ENCODE results near the gene MRPL43. TPM values are rescaled to one million over a fixed set of nuclear protein-coding genes. Genes with fewer than 3 reads are reported as not detected.

Gene MRPL43
- total RNA-seq, 1 experiment from 2014 or later: 46.3 TPM

DNA sequence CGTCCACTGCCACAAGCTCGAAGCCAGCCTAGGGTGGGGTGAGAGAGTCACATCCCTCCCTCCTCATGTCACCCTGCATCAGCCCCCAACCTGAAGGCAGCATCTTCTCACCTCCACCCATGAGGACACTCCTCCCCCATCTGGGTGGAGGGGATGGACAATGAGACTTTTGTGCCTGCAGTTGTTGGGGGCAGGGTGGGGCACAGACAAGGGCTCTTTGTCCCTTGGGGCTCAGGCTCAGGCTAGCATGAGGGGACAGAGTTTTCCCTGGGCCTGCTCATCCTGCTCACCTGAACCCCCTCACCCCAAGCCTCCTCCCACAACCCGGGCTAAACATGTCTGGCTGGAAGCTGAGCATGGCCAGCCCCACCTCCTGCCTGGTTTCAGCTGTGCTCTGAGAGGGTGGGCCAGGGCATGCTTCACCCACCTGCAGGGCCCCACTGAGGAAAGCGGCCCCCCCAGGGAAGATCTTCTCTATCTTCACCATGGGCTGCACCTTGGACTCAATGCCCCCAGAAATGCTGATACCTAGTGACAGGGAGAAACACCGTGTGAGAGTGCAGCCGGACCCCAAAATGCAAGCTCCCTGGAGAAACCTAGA is 21.6 kb upstream of the MRPL43 start:
- in situ Hi-C loops (cut with HindIII; ENCODE audit: low pct_unique_long_range_greater_than_20kb, low sequenced_read_pairs): no loop called here
- DNase-seq (ENCODE audit: low read depth, low spot score): peak; percentile 75

DNA sequence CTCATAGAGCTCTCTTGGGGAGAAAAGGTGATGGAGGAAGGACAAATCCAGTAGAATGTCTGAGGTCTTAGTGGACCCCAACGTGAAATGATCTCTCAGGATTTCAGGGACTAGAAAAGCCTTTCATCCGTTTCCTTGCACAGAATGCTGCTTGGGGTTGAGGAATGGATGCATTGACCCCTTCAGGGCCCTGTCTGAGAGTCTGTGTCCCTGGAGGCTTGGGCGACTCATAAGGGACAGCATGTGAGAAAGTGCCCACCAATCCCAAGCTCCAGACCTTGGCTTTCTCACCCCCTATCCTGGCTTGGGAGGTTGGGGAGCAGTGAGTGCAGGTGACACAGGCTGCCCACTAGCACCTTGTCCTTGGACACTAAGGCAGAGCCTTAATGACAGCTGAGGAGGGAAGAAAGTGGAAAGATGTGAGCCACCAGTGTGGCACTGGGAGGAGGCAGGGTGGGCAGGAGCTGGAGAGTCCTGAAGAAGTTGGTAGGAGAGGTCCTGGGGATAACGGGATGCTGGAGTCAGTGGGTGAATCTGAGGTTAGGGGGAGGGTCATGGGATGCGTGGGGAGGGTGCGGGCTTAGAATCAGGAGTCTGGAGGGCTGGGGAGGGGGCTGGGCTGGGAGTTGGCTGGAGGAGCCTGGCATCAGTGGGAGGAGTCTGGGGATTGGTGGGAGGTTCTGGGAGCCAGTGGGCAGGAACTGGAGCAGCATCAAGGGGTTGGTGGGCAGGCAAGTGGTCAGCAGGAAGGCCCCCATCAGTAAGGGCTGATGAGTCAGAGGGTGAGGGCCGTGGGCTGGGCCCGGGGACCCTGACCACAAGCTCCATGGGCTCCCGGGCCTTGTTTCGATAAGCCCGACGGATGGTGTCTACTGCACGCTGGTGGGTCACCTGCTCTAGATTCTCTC is 20.9 kb upstream of the MRPL43 start:
- in situ Hi-C loops (cut with HindIII; ENCODE audit: low pct_unique_long_range_greater_than_20kb, low sequenced_read_pairs): no loop called here
- DNase-seq (ENCODE audit: low read depth, low spot score): no peak

DNA sequence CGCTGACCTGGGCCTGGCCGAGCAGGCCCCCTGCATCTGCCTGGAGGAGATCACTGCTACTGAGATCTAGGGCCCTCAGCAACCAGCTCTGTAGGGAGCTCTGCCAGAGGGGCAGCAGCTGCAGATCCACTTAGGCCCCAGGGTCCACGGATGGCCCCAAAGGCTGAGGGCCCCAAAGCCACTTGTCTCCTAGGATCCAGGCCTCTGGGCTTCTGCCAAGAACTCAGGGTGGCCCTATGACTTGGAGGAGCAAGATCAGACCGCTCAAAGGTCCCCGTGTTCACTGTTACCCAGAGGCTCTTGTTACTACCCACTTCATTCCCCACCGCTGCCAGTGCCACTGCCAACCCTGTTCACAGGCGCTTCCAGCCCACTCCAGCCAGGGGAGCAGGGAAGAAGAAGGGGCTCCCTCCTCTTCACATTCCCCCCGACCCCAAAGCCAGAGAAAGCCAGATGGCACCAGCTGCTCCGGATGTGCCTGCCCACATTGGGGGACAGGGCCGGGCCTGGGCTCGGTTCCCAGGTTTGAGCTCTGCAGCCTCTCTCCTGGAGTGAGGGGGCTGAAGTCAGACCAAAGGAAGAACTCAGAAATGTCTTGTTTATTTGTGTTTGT is 19.9 kb upstream of the MRPL43 start:
- in situ Hi-C loops (cut with HindIII; ENCODE audit: low pct_unique_long_range_greater_than_20kb, low sequenced_read_pairs): no loop called here

DNA sequence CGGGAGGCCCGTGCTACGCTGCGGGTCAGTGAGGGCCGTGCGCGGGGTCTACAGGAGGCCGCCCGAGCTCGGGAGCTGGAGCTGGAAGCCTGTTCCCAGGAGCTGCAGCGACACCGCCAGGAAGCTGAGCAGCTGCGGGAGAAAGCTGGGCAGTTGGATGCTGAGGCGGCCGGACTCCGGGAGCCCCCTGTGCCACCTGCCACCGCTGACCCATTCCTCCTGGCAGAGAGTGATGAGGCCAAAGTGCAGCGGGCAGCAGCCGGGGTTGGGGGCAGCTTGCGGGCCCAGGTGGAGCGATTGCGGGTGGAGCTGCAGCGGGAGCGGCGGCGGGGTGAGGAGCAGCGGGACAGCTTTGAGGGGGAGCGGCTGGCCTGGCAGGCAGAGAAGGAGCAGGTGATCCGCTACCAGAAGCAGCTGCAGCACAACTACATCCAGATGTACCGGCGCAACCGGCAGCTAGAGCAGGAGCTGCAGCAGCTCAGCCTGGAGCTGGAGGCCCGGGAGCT is 19.3 kb upstream of the MRPL43 start:
- in situ Hi-C loops (cut with HindIII; ENCODE audit: low pct_unique_long_range_greater_than_20kb, low sequenced_read_pairs): no loop called here
- DNase-seq (ENCODE audit: low read depth, low spot score): no peak

More for the DNA sequence above, 19.9 kb upstream of the MRPL43 start:
- DNase-seq (ENCODE audit: low read depth, low spot score): no peak

DNA sequence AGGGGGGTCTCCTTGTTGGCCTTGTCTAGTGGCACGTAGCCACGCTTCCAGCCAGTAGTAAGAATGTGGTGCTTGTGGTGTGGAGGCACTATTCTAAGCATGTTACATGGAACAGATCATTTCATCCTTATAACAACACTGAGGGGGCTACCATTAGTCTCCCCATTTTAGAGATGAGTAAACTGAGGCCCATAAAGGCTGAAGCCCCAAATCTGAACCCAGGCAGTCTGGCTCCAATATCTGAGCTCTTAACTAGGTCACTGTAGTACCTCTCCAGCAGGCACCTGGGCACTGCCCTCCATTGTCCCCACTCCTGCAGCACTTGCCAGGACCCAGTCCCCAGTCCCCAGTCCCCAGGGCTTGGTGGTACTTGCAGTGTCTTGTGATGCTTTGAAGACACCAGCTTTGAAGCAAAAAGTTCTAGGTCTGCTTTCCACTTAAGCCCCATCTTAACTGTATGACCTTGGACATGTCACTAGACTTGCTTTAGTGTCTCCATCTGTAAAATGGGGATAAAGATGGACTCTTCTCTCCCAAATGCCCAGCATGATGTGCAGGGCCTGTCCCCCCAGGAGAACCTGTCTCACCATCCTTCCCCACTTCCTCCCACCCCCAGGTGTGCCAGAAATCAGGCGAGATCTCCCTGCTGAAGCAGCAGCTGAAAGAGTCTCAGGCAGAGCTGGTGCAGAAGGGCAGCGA is 18.7 kb upstream of the MRPL43 start:
- in situ Hi-C loops (cut with HindIII; ENCODE audit: low pct_unique_long_range_greater_than_20kb, low sequenced_read_pairs): no loop called here
- no peak for DNase-seq (ENCODE audit: low read depth, low spot score)

DNA sequence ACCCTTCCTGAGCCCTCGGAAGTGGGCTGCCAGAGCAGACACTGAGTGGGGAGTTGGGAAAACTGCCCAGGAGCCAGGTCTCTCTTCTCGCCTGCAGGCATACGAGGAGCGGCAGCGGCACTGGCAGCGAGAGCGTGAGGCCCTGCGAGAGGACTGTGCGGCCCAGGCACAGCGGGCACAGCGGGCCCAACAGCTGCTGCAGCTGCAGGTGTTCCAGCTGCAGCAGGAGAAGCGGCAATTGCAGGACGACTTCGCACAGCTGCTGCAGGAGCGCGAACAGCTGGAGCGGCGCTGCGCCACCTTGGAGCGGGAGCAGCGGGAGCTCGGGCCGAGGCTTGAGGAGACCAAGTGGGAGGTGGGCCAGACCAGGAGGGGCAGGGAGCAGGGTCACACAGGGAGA is 18.1 kb upstream of the MRPL43 start:
- in situ Hi-C loops (cut with HindIII; ENCODE audit: low pct_unique_long_range_greater_than_20kb, low sequenced_read_pairs): no loop called here

DNA sequence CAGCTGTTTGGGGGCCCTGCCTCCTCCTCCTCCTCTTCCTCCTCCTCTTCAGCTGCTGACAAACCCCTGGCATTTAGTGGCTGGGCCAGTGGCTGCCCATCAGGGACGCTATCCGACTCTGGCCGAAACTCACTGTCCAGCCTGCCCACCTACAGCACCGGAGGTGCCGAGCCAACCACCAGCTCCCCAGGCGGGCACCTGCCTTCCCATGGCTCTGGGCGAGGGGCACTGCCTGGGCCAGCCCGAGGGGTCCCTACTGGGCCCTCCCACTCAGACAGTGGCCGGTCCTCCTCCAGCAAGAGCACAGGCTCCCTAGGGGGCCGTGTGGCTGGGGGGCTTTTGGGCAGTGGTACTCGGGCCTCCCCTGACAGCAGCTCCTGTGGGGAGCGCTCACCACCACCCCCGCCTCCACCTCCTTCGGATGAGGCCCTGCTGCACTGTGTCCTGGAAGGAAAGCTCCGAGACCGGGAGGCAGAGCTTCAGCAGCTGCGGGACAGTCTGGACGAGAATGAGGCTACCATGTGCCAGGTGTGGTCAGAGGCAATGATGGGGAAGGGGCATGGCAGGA is 16.4 kb upstream of the MRPL43 start:
- in situ Hi-C loops (cut with HindIII; ENCODE audit: low pct_unique_long_range_greater_than_20kb, low sequenced_read_pairs): no loop called here
- DNase-seq (ENCODE audit: low read depth, low spot score): no peak

More for the DNA sequence above, 18.1 kb upstream of the MRPL43 start:
- no peak for DNase-seq (ENCODE audit: low read depth, low spot score)

DNA sequence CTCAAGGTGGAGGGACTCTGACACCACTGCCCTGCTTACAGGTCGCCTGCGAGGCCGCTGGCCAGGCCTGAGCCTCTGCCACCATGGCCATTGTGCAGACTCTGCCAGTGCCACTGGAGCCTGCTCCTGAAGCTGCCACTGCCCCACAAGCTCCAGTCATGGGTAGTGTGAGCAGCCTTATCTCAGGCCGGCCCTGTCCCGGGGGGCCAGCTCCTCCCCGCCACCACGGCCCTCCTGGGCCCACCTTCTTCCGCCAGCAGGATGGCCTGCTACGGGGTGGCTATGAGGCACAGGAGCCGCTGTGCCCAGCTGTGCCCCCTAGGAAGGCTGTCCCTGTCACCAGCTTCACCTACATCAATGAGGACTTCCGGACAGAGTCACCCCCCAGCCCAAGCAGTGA is 15.2 kb upstream of the MRPL43 start:
- in situ Hi-C loops (cut with HindIII; ENCODE audit: low pct_unique_long_range_greater_than_20kb, low sequenced_read_pairs): no loop called here
- no peak for DNase-seq (ENCODE audit: low read depth, low spot score)

DNA sequence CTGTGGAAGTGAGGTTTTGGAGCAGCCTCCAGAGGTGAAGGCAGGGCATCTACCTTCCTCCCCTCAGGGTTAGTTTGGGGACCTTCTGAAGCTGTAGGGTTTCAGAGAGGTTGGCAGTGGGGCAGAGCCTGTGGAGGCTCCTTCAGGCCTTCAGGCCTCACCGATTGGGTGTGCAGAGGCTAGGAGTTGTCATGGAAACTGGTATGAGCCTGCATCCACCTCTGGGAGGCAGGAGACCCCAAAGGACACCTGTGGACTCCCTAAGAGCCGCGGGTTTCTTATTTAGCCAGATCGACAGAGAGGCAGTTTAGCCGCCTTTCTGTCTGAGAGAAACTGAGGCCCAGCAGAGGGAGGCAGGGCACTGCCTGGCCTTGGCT is 14.3 kb upstream of the MRPL43 start:
- DNase-seq (ENCODE audit: low read depth, low spot score): no peak
- in situ Hi-C loops (cut with HindIII; ENCODE audit: low pct_unique_long_range_greater_than_20kb, low sequenced_read_pairs): no loop called here

DNA sequence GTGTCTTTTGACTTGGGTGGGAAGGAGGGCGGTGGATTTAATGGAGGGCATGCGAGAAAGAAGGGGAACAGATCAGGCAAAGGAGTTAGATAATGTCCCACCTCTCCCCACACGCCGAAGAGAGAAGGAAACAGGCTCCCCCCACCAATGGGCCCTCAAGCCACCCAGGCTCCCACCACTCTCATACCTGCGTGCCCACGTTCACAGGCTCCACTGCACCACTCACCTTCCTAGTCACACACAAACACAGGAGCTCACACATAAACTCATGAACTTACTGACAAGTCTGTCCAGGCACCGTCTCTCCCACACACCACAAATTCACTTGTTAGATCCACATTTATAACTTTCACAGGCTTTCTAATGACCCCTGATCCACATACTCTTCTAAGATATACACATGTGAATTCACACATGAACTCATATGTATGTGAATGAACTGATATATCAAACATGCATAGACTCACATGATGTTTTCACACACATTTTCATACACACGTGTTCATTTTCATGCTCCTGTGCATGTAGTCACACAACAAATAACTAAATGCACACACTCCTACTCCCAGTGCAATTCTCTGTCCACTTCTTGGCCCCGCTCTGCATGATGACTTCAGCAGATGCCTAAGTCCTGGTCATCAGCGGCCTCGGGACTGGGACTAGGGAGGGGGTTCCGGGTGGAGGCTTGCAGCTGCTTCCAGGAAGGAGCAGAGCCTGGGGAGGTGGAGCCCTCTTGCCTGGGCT is 13.8 kb upstream of the MRPL43 start:
- DNase-seq (ENCODE audit: low read depth, low spot score): no peak
- in situ Hi-C loops (cut with HindIII; ENCODE audit: low pct_unique_long_range_greater_than_20kb, low sequenced_read_pairs): no loop called here

DNA sequence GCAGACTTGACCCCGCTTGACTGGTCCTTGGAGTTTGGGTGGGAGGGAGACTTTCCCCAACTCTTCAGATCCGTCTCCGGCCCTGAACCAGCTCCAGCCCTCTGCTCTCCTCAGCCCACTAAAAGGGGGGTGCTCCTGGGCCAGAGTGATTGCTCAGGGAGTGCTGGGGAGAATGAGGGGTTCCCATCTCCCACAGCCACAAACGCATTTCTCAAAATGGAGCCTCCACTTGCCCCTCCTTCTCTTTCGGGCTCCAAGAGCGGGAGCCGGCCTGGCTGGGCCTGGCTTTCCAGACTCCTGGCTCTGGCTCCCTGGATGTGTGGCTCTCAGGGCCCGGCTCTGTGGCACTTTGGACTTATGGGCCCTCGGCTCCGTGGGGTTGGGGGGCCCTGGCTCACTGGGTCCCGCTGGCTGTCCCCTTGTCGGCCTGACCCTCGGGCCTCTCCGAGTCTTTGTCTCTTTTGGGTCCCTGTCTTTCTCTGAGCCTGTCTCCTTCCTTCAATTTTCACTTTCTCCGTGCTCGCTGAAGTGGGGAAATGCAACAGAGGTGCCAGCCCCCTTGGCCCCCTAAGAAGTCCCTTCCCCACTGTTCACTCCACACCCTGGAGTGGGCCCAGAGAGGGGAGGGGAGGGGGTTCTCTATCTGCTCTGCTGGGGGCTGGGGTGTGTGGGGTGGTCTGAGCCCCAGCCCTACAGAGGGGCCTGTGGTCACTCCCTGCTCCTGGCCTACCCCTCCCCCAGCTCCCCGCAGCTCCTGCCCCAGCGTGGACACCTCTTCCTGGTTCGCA is 13.0 kb upstream of the MRPL43 start:
- in situ Hi-C loops (cut with HindIII; ENCODE audit: low pct_unique_long_range_greater_than_20kb, low sequenced_read_pairs): no loop called here

DNA sequence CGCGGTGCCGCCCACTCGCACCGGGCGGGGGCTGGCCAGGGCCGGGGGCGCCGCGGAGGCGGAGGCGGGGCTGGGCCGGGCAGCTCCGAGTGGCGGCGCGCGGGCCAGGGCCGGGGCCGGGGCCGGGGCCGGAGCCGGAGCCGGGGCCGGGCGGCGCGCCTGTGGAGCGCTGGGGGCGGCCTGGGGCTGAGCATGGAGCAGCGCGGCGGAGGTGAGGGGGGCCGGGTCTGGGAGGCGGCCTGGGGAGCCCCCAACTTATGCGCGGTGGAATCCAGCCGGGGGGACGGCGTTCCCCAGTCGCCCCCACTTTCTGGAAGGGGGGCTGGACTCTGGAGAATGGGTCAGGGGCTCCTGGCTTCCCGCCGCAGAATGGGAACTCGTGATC is 12.4 kb upstream of the MRPL43 start, which contains the start of gene LZTS2:
LZTS2 (plus strand) TSS at position 67 of the 385 bp plus-strand sequence. CDS start 2,731 bp downstream, outside the sequence.
- in situ Hi-C loops (cut with HindIII; ENCODE audit: low pct_unique_long_range_greater_than_20kb, low sequenced_read_pairs): no loop called here

More for the DNA sequence above, 13.0 kb upstream of the MRPL43 start:
- no peak for DNase-seq (ENCODE audit: low read depth, low spot score)

DNA sequence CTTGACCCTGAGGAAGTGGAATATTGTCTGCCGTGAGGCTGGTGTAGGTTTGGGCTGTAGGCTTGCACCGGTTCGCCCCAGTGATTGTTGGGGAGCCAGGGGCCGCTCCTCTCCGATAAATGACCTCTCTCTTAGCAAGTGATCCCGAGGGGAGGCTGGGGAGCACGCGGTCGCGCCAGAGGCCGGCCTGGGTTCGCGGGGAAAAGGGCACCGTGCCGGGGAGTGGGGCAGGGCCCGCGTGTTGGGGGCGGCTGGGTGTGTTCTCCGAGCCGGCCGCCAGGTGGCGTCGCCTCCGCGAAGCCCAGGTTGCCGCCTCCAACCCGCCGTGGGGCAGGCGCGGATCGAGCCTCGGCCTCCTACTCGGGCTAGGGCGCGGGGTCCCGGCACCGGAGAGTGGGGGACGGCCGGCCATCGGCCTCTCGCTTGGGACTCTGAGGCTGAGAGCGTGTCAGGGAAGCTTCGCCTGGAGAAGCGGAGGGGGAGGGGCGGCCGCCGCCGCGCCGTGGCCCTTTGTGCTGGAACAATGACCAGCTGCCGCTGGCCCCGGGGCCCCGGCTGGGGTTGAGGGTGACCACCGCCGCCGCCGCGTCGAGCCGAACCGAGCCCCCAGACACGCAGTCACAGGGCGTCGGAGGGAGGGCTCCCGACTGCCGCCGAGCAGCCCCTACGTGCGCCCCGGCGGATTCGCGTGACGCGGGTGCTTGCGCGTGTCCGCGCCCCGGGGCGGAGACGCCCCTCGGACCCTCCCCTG is 11.9 kb upstream of the MRPL43 start:
- peak; percentile 56 for DNase-seq (ENCODE audit: low read depth, low spot score)
- in situ Hi-C loops (cut with HindIII; ENCODE audit: low pct_unique_long_range_greater_than_20kb, low sequenced_read_pairs): no loop called here

More for the DNA sequence above, 12.4 kb upstream of the MRPL43 start, which contains the start of gene LZTS2:
- no peak for DNase-seq (ENCODE audit: low read depth, low spot score)

DNA sequence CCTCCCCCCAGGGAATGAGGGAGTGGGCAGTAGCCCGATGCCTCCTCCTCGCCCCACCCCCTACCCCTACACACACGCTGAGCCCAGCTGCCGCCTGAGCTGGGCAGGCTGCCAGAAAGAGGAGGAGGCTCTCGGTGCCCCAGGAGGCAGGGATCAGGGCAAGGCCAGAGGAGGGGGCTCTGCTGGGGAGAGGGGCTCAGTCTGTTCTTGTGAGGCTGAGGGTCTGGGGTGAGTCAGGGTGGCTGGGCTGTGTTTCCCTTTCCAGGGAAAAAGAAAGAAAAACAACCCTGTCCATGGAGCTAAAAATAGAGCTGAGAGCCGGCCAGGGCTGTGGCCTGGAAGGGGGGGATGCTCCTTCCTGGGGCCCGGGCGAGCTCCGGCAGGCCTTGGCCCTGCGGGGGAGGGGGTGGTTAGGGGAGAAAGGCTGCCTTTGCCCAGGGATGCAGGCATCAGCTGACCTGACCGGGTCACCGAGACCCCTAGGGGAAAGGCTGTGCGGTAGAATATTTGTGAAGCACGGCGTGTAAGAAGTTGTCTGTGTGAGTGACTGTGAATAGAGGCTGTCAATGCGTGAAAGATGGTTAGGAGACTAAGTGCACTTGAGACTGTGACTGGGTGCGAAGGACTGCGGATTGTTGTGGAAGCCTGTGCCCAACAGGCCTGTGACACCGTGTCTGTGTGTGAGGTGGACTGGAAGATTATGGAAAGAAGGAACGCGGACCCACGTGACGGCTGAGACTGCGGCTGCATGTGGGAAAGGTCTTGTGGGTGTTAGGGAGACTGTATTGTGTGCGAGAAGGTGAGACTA is 11.1 kb upstream of the MRPL43 start:
- in situ Hi-C loops (cut with HindIII; ENCODE audit: low pct_unique_long_range_greater_than_20kb, low sequenced_read_pairs): no loop called here
- DNase-seq (ENCODE audit: low read depth, low spot score): peak; percentile 82

All from SK-MEL-5 (cell line).